ENCODE data around the gene BIN2. TPM values are rescaled to one million over a fixed set of nuclear protein-coding genes. Genes with fewer than 3 reads are reported as not detected.

BIN2 gene
- total and polyA plus RNA-seq, 10 of the 15 experiments (the other 5 are each of a cell fraction or from before 2014, with no cell fraction given): 8.6 to 42.9 (median 32.1) TPM

DNA sequence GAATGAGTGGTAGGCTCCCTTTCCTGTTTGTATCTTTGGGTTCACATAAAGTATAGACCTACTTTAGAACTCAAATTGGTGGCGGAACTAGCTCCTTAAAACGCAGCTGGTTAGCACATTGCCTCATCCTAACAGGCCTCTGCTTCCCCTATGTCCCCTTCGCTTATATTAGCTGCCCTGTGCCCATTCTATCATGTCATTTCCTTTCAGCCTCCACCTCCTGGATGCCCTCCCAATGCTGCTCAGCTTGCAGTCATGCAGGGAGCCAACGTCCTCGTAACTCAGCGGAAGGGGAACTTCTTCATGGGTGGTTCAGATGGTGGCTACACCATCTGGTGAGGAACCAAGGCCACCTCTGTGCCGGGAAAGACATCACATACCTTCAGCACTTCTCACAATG, 81.9 kb downstream of the BIN2 start:
- Histone ChIP-seq H3K4me1 (ENCODE audit: control insufficient read depth, insufficient read depth, low read length) (peaks cover 13% of the 10 kb centered on the region), H3K9ac (ENCODE audit: control insufficient read depth, insufficient read depth, low read length) (no peak overlapping the region), H4K20me1 (ENCODE audit: control insufficient read depth, insufficient read depth) (no peaks in the 10 kb centered on the region), H3K4me3 (no peak overlapping the region), H3K27ac (ENCODE audit: control insufficient read depth, insufficient read depth) (no peak overlapping the region), H2AFZ (ENCODE audit: control insufficient read depth, low read depth, low read length) (no peak overlapping the region), H3K36me3 (ENCODE audit: control insufficient read depth in 2 of 2, insufficient read depth in 2 of 2, low read length in 1 of 2) (peaks cover 6 to 34% of the 10 kb centered on the region in 2 experiments), H3K9me3 (replicated peaks; ENCODE audit: control insufficient read depth, insufficient read depth, low read length) (no peaks in the 10 kb centered on the region), H3K27me3 (replicated peaks in 1 of 2; ENCODE audit: control insufficient read depth in 2 of 2, insufficient read depth in 2 of 2, low read length in 1 of 2) (no peaks in the 10 kb centered on the region), H3K4me2 (ENCODE audit: control insufficient read depth, insufficient read depth) (no peak overlapping the region), H3K79me2 (ENCODE audit: control insufficient read depth, insufficient read depth, low read length) (peaks cover 24% of the 10 kb centered on the region)
- ChIA-PET CTCF (interaction anchor here (1.6 to 3.3 kb wide), 2 partner anchors 11 to 98 kb away, joined by 5 to 9 read pairs; no protein-coding TSS in a partner anchor), POLR2A (no interaction called here), SMC1A (ENCODE audit: uncharacterized antibody, unreplicated experiment) (interaction anchor here (1.2 to 1.3 kb wide), 2 partner anchors 54 to 99 kb away, joined by 3 read pairs; no protein-coding TSS in a partner anchor), RAD21 (ENCODE audit: unreplicated experiment) (interaction anchor here (0.5 kb wide), 1 partner anchor 90 kb away, joined by 3 read pairs; no protein-coding TSS in a partner anchor)
- BruUV-seq (replicated peaks): no TSS peak
- intact Hi-C loops (cut with micrococcal nuclease; ENCODE audit: unreplicated experiment): no loop called here
- DNase-seq (ENCODE audit: low read depth, low spot score) (no peak), ATAC-seq (no peak), FAIRE-seq (no peak)
- in situ Hi-C loops (cut with MboI): no loop called here
- TF ChIP-seq MXI1 (IDR thresholded peaks at IDR 0.05; ENCODE audit: low read depth, low read length) (no peak), HDAC2 (IDR thresholded peaks at IDR 0.05) (no peak), DPF2 (IDR thresholded peaks at IDR 0.05) (no peak), ZNF384 (IDR thresholded peaks at IDR 0.05; ENCODE audit: borderline replicate concordance, low read depth, low read length) (no peak), POLR2AphosphoS5 (IDR thresholded peaks at IDR 0.05; ENCODE audit: low read length) (peak; percentile 45; the same call in 1 of the 2 replicates), TCF12 (IDR thresholded peaks at IDR 0.05; ENCODE audit: low read depth, low read length) (no peak)
- TF ChIP-seq, protein P1, sequence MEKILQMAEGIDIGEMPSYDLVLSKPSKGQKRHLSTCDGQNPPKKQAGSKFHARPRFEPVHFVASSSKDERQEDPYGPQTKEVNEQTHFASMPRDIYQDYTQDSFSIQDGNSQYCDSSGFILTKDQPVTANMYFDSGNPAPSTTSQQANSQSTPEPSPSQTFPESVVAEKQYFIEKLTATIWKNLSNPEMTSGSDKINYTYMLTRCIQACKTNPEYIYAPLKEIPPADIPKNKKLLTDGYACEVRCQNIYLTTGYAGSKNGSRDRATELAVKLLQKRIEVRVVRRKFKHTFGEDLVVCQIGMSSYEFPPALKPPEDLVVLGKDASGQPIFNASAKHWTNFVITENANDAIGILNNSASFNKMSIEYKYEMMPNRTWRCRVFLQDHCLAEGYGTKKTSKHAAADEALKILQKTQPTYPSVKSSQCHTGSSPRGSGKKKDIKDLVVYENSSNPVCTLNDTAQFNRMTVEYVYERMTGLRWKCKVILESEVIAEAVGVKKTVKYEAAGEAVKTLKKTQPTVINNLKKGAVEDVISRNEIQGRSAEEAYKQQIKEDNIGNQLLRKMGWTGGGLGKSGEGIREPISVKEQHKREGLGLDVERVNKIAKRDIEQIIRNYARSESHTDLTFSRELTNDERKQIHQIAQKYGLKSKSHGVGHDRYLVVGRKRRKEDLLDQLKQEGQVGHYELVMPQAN (conservative IDR thresholded peaks at IDR 0.05): no peak
- TF ChIP-seq, protein P2, sequence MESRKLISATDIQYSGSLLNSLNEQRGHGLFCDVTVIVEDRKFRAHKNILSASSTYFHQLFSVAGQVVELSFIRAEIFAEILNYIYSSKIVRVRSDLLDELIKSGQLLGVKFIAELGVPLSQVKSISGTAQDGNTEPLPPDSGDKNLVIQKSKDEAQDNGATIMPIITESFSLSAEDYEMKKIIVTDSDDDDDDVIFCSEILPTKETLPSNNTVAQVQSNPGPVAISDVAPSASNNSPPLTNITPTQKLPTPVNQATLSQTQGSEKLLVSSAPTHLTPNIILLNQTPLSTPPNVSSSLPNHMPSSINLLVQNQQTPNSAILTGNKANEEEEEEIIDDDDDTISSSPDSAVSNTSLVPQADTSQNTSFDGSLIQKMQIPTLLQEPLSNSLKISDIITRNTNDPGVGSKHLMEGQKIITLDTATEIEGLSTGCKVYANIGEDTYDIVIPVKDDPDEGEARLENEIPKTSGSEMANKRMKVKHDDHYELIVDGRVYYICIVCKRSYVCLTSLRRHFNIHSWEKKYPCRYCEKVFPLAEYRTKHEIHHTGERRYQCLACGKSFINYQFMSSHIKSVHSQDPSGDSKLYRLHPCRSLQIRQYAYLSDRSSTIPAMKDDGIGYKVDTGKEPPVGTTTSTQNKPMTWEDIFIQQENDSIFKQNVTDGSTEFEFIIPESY (IDR thresholded peaks at IDR 0.05): no peak
- 91% methylated on average over 7 of the region's 7 CpGs for WGBS (ENCODE audit: insufficient coverage, insufficient replicate concordance, low lambda C conversion rate, missing lambda C conversion rate)
